PFSK-1 (cell line): ENCODE results near the gene SYN1.

ENCODE experiments used
- POLR2AphosphoS5 ChIP-seq: IDR thresholded peaks from 2 replicates; pipeline ENCODE4 v1.6.1; 2012; ENCODE audit warnings: low read depth, mild to moderate bottlenecking, control low read depth, low read length, moderate library complexity
- SIN3A ChIP-seq: IDR thresholded peaks from 2 replicates; pipeline ENCODE4 v1.6.1; 2012; ENCODE audit warnings: mild to moderate bottlenecking, low read length, moderate library complexity, borderline replicate concordance; ENCODE audit not compliant: insufficient read depth
- TAF1 ChIP-seq: IDR thresholded peaks from 2 replicates; pipeline ENCODE4 v1.6.1; 2012; ENCODE audit warnings: low read length, control low read depth, borderline replicate concordance; ENCODE audit not compliant: insufficient read depth
- TF ChIP-seq, protein P1 (sequence below), 2 experiments: IDR thresholded peaks; 2 replicates each; pipeline versions ENCODE4 v1.6.1 to v1.8.0; 2011 to 2012; ENCODE audit warnings: low read depth in 2 of 2, low read length in 2 of 2, control low read depth in 1 of 2, inconsistent platforms in 1 of 2, mild to moderate bottlenecking in 1 of 2, moderate library complexity in 1 of 2; ENCODE audit not compliant: insufficient read depth in 1 of 2

DNA sequence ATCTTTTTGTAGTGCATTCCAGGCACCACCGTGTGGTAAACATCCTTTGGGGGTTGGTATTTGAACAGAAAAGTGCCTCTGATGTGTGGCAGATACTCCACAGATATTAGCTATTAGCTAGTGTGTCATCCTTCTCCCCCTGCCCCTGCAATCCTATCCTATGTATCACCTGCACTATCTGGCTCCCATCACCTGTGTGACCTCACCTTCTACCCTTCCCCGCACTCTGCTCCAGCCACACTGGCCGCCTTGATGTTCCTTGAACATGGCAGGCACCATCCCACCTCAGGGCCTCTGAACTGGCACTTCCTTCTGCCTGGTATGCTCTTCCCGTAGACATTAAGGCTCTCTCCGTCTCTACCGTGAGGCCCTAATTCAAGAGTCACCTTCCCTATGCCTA lies 27.0 kb upstream of the SYN1 start:
- TF ChIP-seq POLR2AphosphoS5 = no peak
- TF ChIP-seq, protein P1, sequence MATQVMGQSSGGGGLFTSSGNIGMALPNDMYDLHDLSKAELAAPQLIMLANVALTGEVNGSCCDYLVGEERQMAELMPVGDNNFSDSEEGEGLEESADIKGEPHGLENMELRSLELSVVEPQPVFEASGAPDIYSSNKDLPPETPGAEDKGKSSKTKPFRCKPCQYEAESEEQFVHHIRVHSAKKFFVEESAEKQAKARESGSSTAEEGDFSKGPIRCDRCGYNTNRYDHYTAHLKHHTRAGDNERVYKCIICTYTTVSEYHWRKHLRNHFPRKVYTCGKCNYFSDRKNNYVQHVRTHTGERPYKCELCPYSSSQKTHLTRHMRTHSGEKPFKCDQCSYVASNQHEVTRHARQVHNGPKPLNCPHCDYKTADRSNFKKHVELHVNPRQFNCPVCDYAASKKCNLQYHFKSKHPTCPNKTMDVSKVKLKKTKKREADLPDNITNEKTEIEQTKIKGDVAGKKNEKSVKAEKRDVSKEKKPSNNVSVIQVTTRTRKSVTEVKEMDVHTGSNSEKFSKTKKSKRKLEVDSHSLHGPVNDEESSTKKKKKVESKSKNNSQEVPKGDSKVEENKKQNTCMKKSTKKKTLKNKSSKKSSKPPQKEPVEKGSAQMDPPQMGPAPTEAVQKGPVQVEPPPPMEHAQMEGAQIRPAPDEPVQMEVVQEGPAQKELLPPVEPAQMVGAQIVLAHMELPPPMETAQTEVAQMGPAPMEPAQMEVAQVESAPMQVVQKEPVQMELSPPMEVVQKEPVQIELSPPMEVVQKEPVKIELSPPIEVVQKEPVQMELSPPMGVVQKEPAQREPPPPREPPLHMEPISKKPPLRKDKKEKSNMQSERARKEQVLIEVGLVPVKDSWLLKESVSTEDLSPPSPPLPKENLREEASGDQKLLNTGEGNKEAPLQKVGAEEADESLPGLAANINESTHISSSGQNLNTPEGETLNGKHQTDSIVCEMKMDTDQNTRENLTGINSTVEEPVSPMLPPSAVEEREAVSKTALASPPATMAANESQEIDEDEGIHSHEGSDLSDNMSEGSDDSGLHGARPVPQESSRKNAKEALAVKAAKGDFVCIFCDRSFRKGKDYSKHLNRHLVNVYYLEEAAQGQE (IDR thresholded peaks at IDR 0.05; ENCODE audit: insufficient read depth in 1 of 2, low read depth in 2 of 2, low read length in 2 of 2) = no peak
- no peak for TF ChIP-seq TAF1
- TF ChIP-seq SIN3A = no peak
